Tibial artery (tissue), 4 donors: ENCODE results near the gene PAK4.
A peak's percentile ranks its signal among the peaks of the same experiment; 100 is the strongest.

ENCODE experiments used
- DNase-seq, 2 donors: peaks; one replicate each; pipeline ENCODE4 v3.0.0-alpha.2; 2019
- H3K27ac ChIP-seq, 2 donors: fragments of 200-600 bp; sonication (generic) in 1 of 2; 1 replicate in 1 of 2; 2 replicates in 1 of 2; pipeline ENCODE4 v1.5.1; 2018 to 2019; ENCODE audit warnings: mild to moderate bottlenecking in 1 of 2
- H3K27me3 ChIP-seq, 2 donors: fragments of 200-600 bp; sonication (generic) in 1 of 2; one replicate each; pipeline versions ENCODE4 v1.5.1 to v1.6.0; 2016 to 2019
- H3K36me3 ChIP-seq, 3 donors: fragments of 200-600 bp; sonication (generic) in 2 of 3; one replicate each; pipeline ENCODE4 v1.5.1; 2016 to 2019; ENCODE audit warnings: mild to moderate bottlenecking in 2 of 3
- H3K4me1 ChIP-seq, 4 donors: fragments of 200-600 bp; sonication (generic) in 2 of 4; 1 replicate in 3 of 4; 2 replicates in 1 of 4; pipeline ENCODE4 v1.5.1; 2016 to 2019
- H3K4me3 ChIP-seq, 2 donors: fragments of 200-600 bp; sonication (generic) in 1 of 2; 1 replicate in 1 of 2; 2 replicates in 1 of 2; pipeline ENCODE4 v1.5.1; 2018 to 2019; ENCODE audit warnings: mild to moderate bottlenecking in 2 of 2
- H3K9me3 ChIP-seq, 3 donors: fragments of 200-600 bp; sonication (generic) in 1 of 3; one replicate each; pipeline ENCODE4 v1.5.1; 2016 to 2019
- CTCF ChIP-seq, 2 experiments: fragments of 200-600 bp in 1 of 2; fragments of 450-650 bp in 1 of 2; IDR thresholded peaks; one replicate each; pipeline ENCODE4 v1.5.1; 2017 to 2019; ENCODE audit warnings: antibody characterized with exemption in 2 of 2, mild to moderate bottlenecking in 1 of 2, moderate library complexity in 1 of 2
- intact Hi-C: fragments of 100-400 bp; cut with DNase I; formaldehyde crosslinking; loops from one replicate; pipeline ENCODE4 v1.15.0; 2023; ENCODE audit warnings: low total_unique reads

PAK4 gene

GRCh38 chr19:39160523-39160861 is 34.9 kb downstream of the PAK4 start:
- Histone ChIP-seq H3K27me3 (no peaks in the 10 kb centered on the region), H3K9me3 (no peaks in the 10 kb centered on the region), H3K4me1 (peaks cover 0 to 66% (median 34%) of the 10 kb centered on the region in 4 donors), H3K36me3 (peaks cover 0 to 4% (median 0%) of the 10 kb centered on the region in 3 donors), H3K27ac (peak overlapping the region in 1 of 2 donors; percentile 33), H3K4me3 (no peak overlapping the region)
- no peak for TF ChIP-seq CTCF (IDR thresholded peaks at IDR 0.05)
- peak in 1 of 2 donors; percentile 69 for DNase-seq
- intact Hi-C loops: no loop called here

GRCh38 chr19:39160889-39161672 is 35.5 kb downstream of the PAK4 start:
- Histone ChIP-seq H3K4me1 (peaks cover 0 to 66% (median 32%) of the 10 kb centered on the region in 4 donors), H3K27ac (peak overlapping the region in 1 of 2 donors; percentile 33), H3K4me3 (no peak overlapping the region), H3K9me3 (no peaks in the 10 kb centered on the region), H3K36me3 (no peaks in the 10 kb centered on the region), H3K27me3 (no peaks in the 10 kb centered on the region)
- no peak for DNase-seq
- no peak for TF ChIP-seq CTCF (IDR thresholded peaks at IDR 0.05)
- intact Hi-C loops: no loop called here

GRCh38 chr19:39162441-39163043 is 37.0 kb downstream of the PAK4 start:
- Histone ChIP-seq H3K27ac (no peak overlapping the region), H3K9me3 (no peaks in the 10 kb centered on the region), H3K4me1 (peaks cover 0 to 66% (median 19%) of the 10 kb centered on the region in 4 donors), H3K36me3 (no peaks in the 10 kb centered on the region), H3K4me3 (no peak overlapping the region), H3K27me3 (no peaks in the 10 kb centered on the region)
- no peak for DNase-seq
- intact Hi-C loops: no loop called here
- TF ChIP-seq CTCF (IDR thresholded peaks at IDR 0.05): no peak

GRCh38 chr19:39163621-39164020 is 38.0 kb downstream of the PAK4 start:
- Histone ChIP-seq H3K9me3 (no peaks in the 10 kb centered on the region), H3K27me3 (no peaks in the 10 kb centered on the region), H3K27ac (no peak overlapping the region), H3K4me1 (peaks cover 0 to 60% (median 14%) of the 10 kb centered on the region in 4 donors), H3K36me3 (no peaks in the 10 kb centered on the region), H3K4me3 (no peak overlapping the region)
- intact Hi-C loops: no loop called here
- DNase-seq: no peak
- no peak for TF ChIP-seq CTCF (IDR thresholded peaks at IDR 0.05)

- intact Hi-C loops: no loop called here
- no peak for DNase-seq
- peaks cover 0 to 6% (median 0%) of the 10 kb centered on the region in 3 donors for H3K36me3 ChIP-seq
Measured at GRCh38 chr19:39164289-39164688, 38.7 kb downstream of the PAK4 start.

More at GRCh38 chr19:39164289-39164688, 38.7 kb downstream of the PAK4 start:
- no peaks in the 10 kb centered on the region for H3K27me3 ChIP-seq
- no peak overlapping the region for H3K4me3 ChIP-seq
- H3K4me1 ChIP-seq: peaks cover 0 to 54% (median 14%) of the 10 kb centered on the region in 4 donors
- TF ChIP-seq CTCF (IDR thresholded peaks at IDR 0.05): no peak
- no peak overlapping the region for H3K27ac ChIP-seq
- no peaks in the 10 kb centered on the region for H3K9me3 ChIP-seq
